HepG2 (cell line): ENCODE results near the gene SECTM1. TPM values are rescaled to one million over a fixed set of nuclear protein-coding genes. Genes with fewer than 3 reads are reported as not detected.
A peak's percentile ranks its signal among the peaks of the same experiment; 100 is the strongest.

Experiments
- ATAC-seq: fragments of 200-7000 bp; cut with Tn5 transposase; 3 replicates; pipeline ENCODE4 v1.9.1; 2020; ENCODE audit warnings: mild to moderate bottlenecking, moderate library complexity
- BruUV-seq: library from RNA; stranded (reverse); fragments of 400-500 nt; replicated peaks from 2 replicates; lab custom pipeline; 2021; lab: Mats Ljungman, UMichigan
- CTCF ChIA-PET: fragments of 300-600 bp; formaldehyde crosslinking; extraction: SDS; loops from one replicate; lab custom pipeline; 2021; ENCODE audit warnings: low total read pairs, inconsistent platforms, low intra/inter-chr PET ratio; lab: Yijun Ruan, JAX
- POLR2A ChIA-PET: fragments of 350-600 bp; sonication (Branson Sonifier 250); formaldehyde crosslinking; loops from one replicate; lab custom pipeline; 2020; ENCODE audit warnings: antibody characterized with exemption, inconsistent platforms; lab: Yijun Ruan, JAX
- DNase-seq: peaks from one replicate; pipeline ENCODE4 v3.0.0-alpha.2; 2015; ENCODE audit warnings: low spot score
- FAIRE-seq: peaks from 3 replicates; lab custom pipeline; 2011; peaks lifted over from hg19 to GRCh38; lab: Jason Lieb, UNC
- H2AFZ ChIP-seq: one replicate; pipeline ENCODE4 v1.6.1; 2011; ENCODE audit warnings: low read length, inconsistent platforms
- H3K27ac ChIP-seq: fragments of 300-600 bp; 3 replicates; pipeline ENCODE4 v1.8.0; 2011; ENCODE audit warnings: mixed run types, mild to moderate bottlenecking, mixed read lengths, low read length, inconsistent platforms; ENCODE audit not compliant: insufficient read depth; ENCODE audit errors: extremely low read length
- H3K27me3 ChIP-seq, 2 experiments: fragments of 200-600 bp in 1 of 2; 2 replicates in 1 of 2; 3 replicates in 1 of 2; pipeline versions ENCODE4 v1.6.0 to v1.8.0; 2011; ENCODE audit warnings: low read length in 2 of 2, mild to moderate bottlenecking in 2 of 2, moderate library complexity in 2 of 2, inconsistent platforms in 1 of 2; ENCODE audit not compliant: insufficient read depth in 2 of 2, control insufficient read depth in 1 of 2
- H3K36me3 ChIP-seq, 2 experiments: fragments of 200-600 bp in 1 of 2; replicated peaks in 1 of 2; 2 replicates in 1 of 2; 3 replicates in 1 of 2; pipeline versions ENCODE4 v1.5.1 to v1.8.0; 2011; ENCODE audit warnings: low read length in 2 of 2, inconsistent platforms in 1 of 2; ENCODE audit not compliant: insufficient read depth in 2 of 2, control insufficient read depth in 1 of 2
- H3K4me1 ChIP-seq: 2 replicates; pipeline ENCODE4 v1.5.1; 2012; ENCODE audit warnings: low read length, inconsistent platforms; ENCODE audit not compliant: insufficient read depth
- H3K4me2 ChIP-seq: 2 replicates; pipeline ENCODE4 v1.6.0; 2011; ENCODE audit warnings: low read depth, low read length, inconsistent platforms
- H3K4me3 ChIP-seq, 3 experiments: fragments of 200-600 bp in 1 of 3; sonication (generic), shearing (Covaris generic) in 1 of 3; replicated peaks in 1 of 3; 2 replicates each; pipeline ENCODE4 v1.5.1; 2011 to 2016; ENCODE audit warnings: low read length in 3 of 3, inconsistent platforms in 2 of 3, low read depth in 2 of 3, mild to moderate bottlenecking in 2 of 3, control low read depth in 1 of 3, mixed read lengths in 1 of 3; ENCODE audit not compliant: insufficient read depth in 1 of 3
- H3K79me2 ChIP-seq: one replicate; pipeline ENCODE4 v1.6.1; 2011; ENCODE audit warnings: low read length, inconsistent platforms; ENCODE audit not compliant: insufficient read depth
- H3K9ac ChIP-seq: 2 replicates; pipeline ENCODE4 v1.6.0; 2011; ENCODE audit warnings: mild to moderate bottlenecking, low read depth, low read length, inconsistent platforms; ENCODE audit not compliant: insufficient read depth
- H3K9me3 ChIP-seq: 2 replicates; pipeline ENCODE4 v1.5.1; 2012; ENCODE audit warnings: mild to moderate bottlenecking, low read length
- H4K20me1 ChIP-seq: 2 replicates; pipeline ENCODE4 v1.6.0; 2011; ENCODE audit warnings: inconsistent platforms, mild to moderate bottlenecking, low read length, moderate library complexity; ENCODE audit not compliant: insufficient read depth
- ATF7 ChIP-seq, 2 experiments: fragments of 450-650 bp in 1 of 2; sonication (generic) in 1 of 2; formaldehyde crosslinking in 1 of 2; IDR thresholded peaks; 2 replicates each; pipeline versions ENCODE4 v1.4.0 to v1.6.1; 2016 to 2020; ENCODE audit warnings: antibody characterized with exemption in 1 of 2, mild to moderate bottlenecking in 1 of 2, missing genetic modification reagents in 1 of 2
- CHCHD3 ChIP-seq: sonication (generic); formaldehyde crosslinking; IDR thresholded peaks from 2 replicates; pipeline ENCODE4 v1.8.0; 2022; ENCODE audit warnings: mild to moderate bottlenecking, missing genetic modification reagents, moderate library complexity
- ERF ChIP-seq: IDR thresholded peaks from 2 replicates; pipeline ENCODE4 v1.6.1; 2018; ENCODE audit warnings: missing biosample characterization, missing genetic modification reagents
- GATA4 ChIP-seq: sonication (generic); IDR thresholded peaks from 2 replicates; pipeline ENCODE4 v1.6.1; 2016; ENCODE audit warnings: antibody characterized with exemption, low read depth, borderline replicate concordance
- HNRNPLL ChIP-seq: fragments of 200-400 bp; formaldehyde crosslinking; IDR thresholded peaks from 2 replicates; pipeline ENCODE4 v1.6.1; 2017; ENCODE audit warnings: mild to moderate bottlenecking, low read depth, low read length; ENCODE audit not compliant: poor library complexity, severe bottlenecking
- KLF16 ChIP-seq, 2 experiments: sonication (generic) in 1 of 2; formaldehyde crosslinking in 1 of 2; IDR thresholded peaks; 2 replicates each; pipeline versions ENCODE4 v1.6.1 to v1.8.0; 2016 to 2023; ENCODE audit warnings: missing genetic modification reagents in 2 of 2, missing compliant biosample characterization in 1 of 2
- MIER2 ChIP-seq: IDR thresholded peaks from 2 replicates; pipeline ENCODE4 v1.6.1; 2016; ENCODE audit warnings: missing biosample characterization, missing genetic modification reagents
- MTF2 ChIP-seq: sonication (generic); formaldehyde crosslinking; IDR thresholded peaks from 2 replicates; pipeline ENCODE4 v1.5.0; 2020; ENCODE audit warnings: missing genetic modification reagents, borderline replicate concordance
- POGZ ChIP-seq: sonication (generic); formaldehyde crosslinking; IDR thresholded peaks from 2 replicates; pipeline ENCODE4 v1.4.0; 2020; ENCODE audit warnings: mild to moderate bottlenecking, missing genetic modification reagents
- POLR2A ChIP-seq, 2 experiments: IDR thresholded peaks; 2 replicates each; pipeline ENCODE4 v1.6.1; 2011; ENCODE audit warnings: low read depth in 2 of 2, low read length in 2 of 2, mild to moderate bottlenecking in 1 of 2, moderate library complexity in 1 of 2; ENCODE audit not compliant: insufficient read depth in 1 of 2
- RELA ChIP-seq: sonication (generic); formaldehyde crosslinking; IDR thresholded peaks from 2 replicates; pipeline ENCODE4 v1.4.0; 2020; ENCODE audit warnings: missing genetic modification reagents
- RNF219 ChIP-seq: sonication (generic); formaldehyde crosslinking; IDR thresholded peaks from 2 replicates; pipeline ENCODE4 v1.5.0; 2020; ENCODE audit warnings: mild to moderate bottlenecking, missing genetic modification reagents
- SIN3B ChIP-seq: fragments of 150-350 bp; IDR thresholded peaks from 2 replicates; pipeline ENCODE4 v1.6.1; 2014; ENCODE audit warnings: low read length
- SNRNP70 ChIP-seq: fragments of 200-400 bp; formaldehyde crosslinking; IDR thresholded peaks from 2 replicates; pipeline ENCODE4 v1.6.1; 2017; ENCODE audit warnings: mild to moderate bottlenecking, low read depth, low read length, moderate library complexity
- ZNF24 ChIP-seq: fragments of 450-650 bp; IDR thresholded peaks from 2 replicates; pipeline ENCODE4 v1.6.1; 2017; ENCODE audit warnings: antibody characterized with exemption, mild to moderate bottlenecking
- ZNF362 ChIP-seq: sonication (generic); formaldehyde crosslinking; IDR thresholded peaks from 2 replicates; pipeline ENCODE4 v1.4.0; 2020; ENCODE audit warnings: missing genetic modification reagents, mild to moderate bottlenecking, borderline replicate concordance
- ZNF792 ChIP-seq: IDR thresholded peaks from 2 replicates; pipeline ENCODE4 v1.6.1; 2016
- WGBS: methylation state at CpG from one replicate; pipeline ENCODE4 v1.1.6; 2017; ENCODE audit warnings: low lambda C conversion rate; 5-methylcytosine and 5-hydroxymethylcytosine counted together
- in situ Hi-C: cut with HindIII; loops from 2 replicates; pipeline ENCODE4 v1.10.0; 2017; ENCODE audit warnings: low pct_unique_long_range_greater_than_20kb; ENCODE audit not compliant: extremely low pct_ligation_motif_present
- intact Hi-C: fragments of 100-400 bp; cut with micrococcal nuclease; formaldehyde crosslinking; loops from one replicate; pipeline ENCODE4 v1.10.0; 2022; ENCODE audit not compliant: unreplicated experiment
- polyA plus RNA-seq, 8 experiments: library from polyadenylated mRNA; depleted of rRNA in 3 of 8; stranded (reverse) in 7 of 8; unstranded in 1 of 8; fragments of >200 nt; fragmentation: Illumina TruSeq in 4 of 8; extraction: Trizol in 4 of 8; gene quantifications; 2 replicates each; pipeline versions ENCODE4 v1.2.1 to v1.2.3, GENCODE V29; 2011 to 2016; ENCODE audit warnings: low read depth in 4 of 8, missing spikeins in 1 of 8, mixed read lengths in 1 of 8; ENCODE audit not compliant: insufficient read depth in 1 of 8
- total RNA-seq, 5 experiments: library from RNA; depleted of rRNA; stranded (reverse); fragments of >200 nt; fragmentation: Illumina TruSeq; extraction: Trizol; gene quantifications; 2 replicates each; pipeline ENCODE4 v1.2.3, GENCODE V29; 2016; ENCODE audit warnings: low read depth in 1 of 5

SECTM1 gene
- total and polyA plus RNA-seq, 2 of the 13 experiments (the other 11 are each of a cell fraction or from before 2014, with no cell fraction given): 3.5 to 5.3 TPM

- TF ChIP-seq ZNF792 (CRISPR knock-in tag) (no peak), HNRNPLL (peak; percentile 10), POLR2A (IDR thresholded peaks at IDR 0.05; ENCODE audit: insufficient read depth in 1 of 2, low read depth in 2 of 2, low read length in 2 of 2) (no peak)
Observed at GRCh38 chr17:82321947-82322466, 11.6 kb downstream of the SECTM1 start (continued).

- Histone ChIP-seq H3K9ac (peak overlapping the region; percentile 69), H3K4me3 (peak overlapping the region; percentile 22 to 71 (median 55); a peak in 5 of 6 replicates), H3K36me3 (no peaks in the 10 kb centered on the region), H3K4me2 (peak overlapping the region; percentile 81), H3K79me2 (peaks cover 3% of the 10 kb centered on the region), H2AFZ (no peak overlapping the region), H3K4me1 (peaks cover 90% of the 10 kb centered on the region), H3K27me3 (no peaks in the 10 kb centered on the region; a peak in 1 of 5 replicates), H4K20me1 (no peaks in the 10 kb centered on the region), H3K27ac (peak overlapping the region; percentile 63), H3K9me3 (no peaks in the 10 kb centered on the region)
- intact Hi-C loops (loop anchor here (1.0 to 2.0 kb wide), 2 partner anchors 20 to 77 kb away; no protein-coding TSS in a partner anchor), in situ Hi-C loops (loop anchor here (5.0 kb wide), 1 partner anchor 79 kb away; no protein-coding TSS in a partner anchor)
- no peak for DNase-seq
- no peak for FAIRE-seq
- ATAC-seq: peak; percentile 3; the same call in 1 of the 3 replicates
- BruUV-seq: TSS peak; percentile 71
- ChIA-PET CTCF (interaction anchor here (0.6 to 3.1 kb wide), 6 partner anchors 21 to 116 kb away, joined by 3 to 26 read pairs (median 3); no protein-coding TSS in a partner anchor), POLR2A (interaction anchor here (1.0 to 20.8 kb wide), 4 partner anchors 9 to 78 kb away, joined by 3 to 270 read pairs (median 4); no protein-coding TSS in a partner anchor)
- 32% methylated on average over 56 of the region's 65 CpGs for WGBS
- TF ChIP-seq RELA: peak; percentile 73; the same call in 1 of the 2 replicates
- TF ChIP-seq CHCHD3 (CRISPR knock-in tag): peak; percentile 25; the same call in 1 of the 2 replicates
- no peak for TF ChIP-seq ERF
- no peak for TF ChIP-seq KLF16 (CRISPR knock-in tag; IDR thresholded peaks at IDR 0.05)
- no peak for TF ChIP-seq MIER2
- no peak for TF ChIP-seq ZNF24
- TF ChIP-seq SIN3B: no peak
- no peak for TF ChIP-seq GATA4
- TF ChIP-seq ATF7 (IDR thresholded peaks at IDR 0.05): no peak
- TF ChIP-seq ATF7 (CRISPR knock-in tag; IDR thresholded peaks at IDR 0.05): 0 out of 2 replicates have a peak, but pooled peaks have one; percentile 31
- TF ChIP-seq POGZ (CRISPR knock-in tag): no peak
- TF ChIP-seq SNRNP70: no peak
- no peak for TF ChIP-seq ZNF362 (CRISPR knock-in tag)
- TF ChIP-seq MTF2: no peak
- TF ChIP-seq RNF219 (CRISPR knock-in tag): no peak; the same call in 1 of the 2 replicates
Observed at GRCh38 chr17:82320956-82321927, 12.3 kb downstream of the SECTM1 start.
